Mesendoderm (in vitro differentiated cells): ENCODE measurements around the gene ANKRD39.
A peak's percentile ranks its signal among the peaks of the same experiment; 100 is the strongest.

Experiments used
- DNase-seq: peaks from one replicate; pipeline ENCODE4 v3.0.0; 2013
- H2AK5ac ChIP-seq: 2 replicates; pipeline ENCODE4 v1.6.1; 2013; ENCODE audit warnings: low read length, inconsistent platforms
- H2BK120ac ChIP-seq: 2 replicates; pipeline ENCODE4 v1.6.1; 2013; ENCODE audit warnings: low read depth, mild to moderate bottlenecking, low read length, moderate library complexity, mixed read lengths
- H2BK15ac ChIP-seq: replicated peaks from 2 replicates; pipeline ENCODE4 v1.6.1; 2013; ENCODE audit warnings: low read depth, mild to moderate bottlenecking, moderate library complexity
- H2BK5ac ChIP-seq: 2 replicates; pipeline ENCODE4 v1.6.1; 2013; ENCODE audit warnings: low read length, inconsistent platforms
- H3K18ac ChIP-seq: 2 replicates; pipeline ENCODE4 v1.6.1; 2013; ENCODE audit warnings: mild to moderate bottlenecking, low read length, mixed read lengths
- H3K23ac ChIP-seq: one replicate; pipeline ENCODE4 v1.6.1; 2013; ENCODE audit warnings: low read length
- H3K27ac ChIP-seq: 2 replicates; pipeline ENCODE4 v1.5.1; 2013; ENCODE audit warnings: low read depth, mild to moderate bottlenecking, inconsistent platforms, low read length, moderate library complexity
- H3K27me3 ChIP-seq: 2 replicates; pipeline ENCODE4 v1.6.1; 2013; ENCODE audit warnings: low read length, control low read depth, mild to moderate bottlenecking, inconsistent platforms; ENCODE audit not compliant: insufficient read depth, poor library complexity
- H3K36me3 ChIP-seq: 2 replicates; pipeline ENCODE4 v1.6.1; 2013; ENCODE audit warnings: low read length, inconsistent platforms; ENCODE audit not compliant: control insufficient read depth, insufficient read depth
- H3K4ac ChIP-seq: one replicate; pipeline ENCODE4 v1.6.1; 2013; ENCODE audit warnings: low read depth, mild to moderate bottlenecking, low read length, moderate library complexity
- H3K4me1 ChIP-seq: 2 replicates; pipeline ENCODE4 v1.6.1; 2013; ENCODE audit warnings: low read depth, low read length, inconsistent platforms; ENCODE audit not compliant: control insufficient read depth
- H3K4me2 ChIP-seq: 2 replicates; pipeline ENCODE4 v1.6.1; 2013; ENCODE audit warnings: low read length
- H3K4me3 ChIP-seq: 2 replicates; pipeline ENCODE4 v1.5.1; 2013; ENCODE audit warnings: mild to moderate bottlenecking, low read length
- H3K56ac ChIP-seq: one replicate; pipeline ENCODE4 v1.6.1; 2013; ENCODE audit warnings: low read length
- H3K79me1 ChIP-seq: 2 replicates; pipeline ENCODE4 v1.6.1; 2013; ENCODE audit warnings: low read length, inconsistent platforms
- H3K79me2 ChIP-seq: 2 replicates; pipeline ENCODE4 v1.6.1; 2013; ENCODE audit warnings: mild to moderate bottlenecking, low read length; ENCODE audit not compliant: control insufficient read depth, insufficient read depth
- H3K9ac ChIP-seq: 2 replicates; pipeline ENCODE4 v1.6.1; 2013; ENCODE audit warnings: low read length, inconsistent platforms
- H4K5ac ChIP-seq: one replicate; pipeline ENCODE4 v1.6.1; 2013; ENCODE audit warnings: low read length
- H4K8ac ChIP-seq: one replicate; pipeline ENCODE4 v1.6.1; 2013; ENCODE audit warnings: low read depth, mild to moderate bottlenecking, control low read depth, low read length, moderate library complexity
- WGBS: extraction: QIAGEN DNeasy Blood & Tissue Kit; methylation state at CpG from one replicate; pipeline ENCODE4 v1.1.7; 2013; ENCODE audit warnings: low lambda C conversion rate, missing lambda C conversion rate; ENCODE audit not compliant: insufficient coverage; ENCODE audit errors: extremely low coverage; 5-methylcytosine and 5-hydroxymethylcytosine counted together

Gene ANKRD39

GRCh38 chr2:96879545-96880040 lies 21.8 kb upstream of the ANKRD39 start:
- no CpG with 5 or more reads among the region's 18 CpGs for WGBS
- no peak overlapping the region for H3K18ac ChIP-seq
- H4K8ac ChIP-seq, result no peak overlapping the region
- no peaks in the 10 kb centered on the region for H3K27me3 ChIP-seq
- no peak overlapping the region for H3K56ac ChIP-seq
- H2BK120ac ChIP-seq, result no peak overlapping the region
- no peak for DNase-seq
- no peaks in the 10 kb centered on the region for H3K36me3 ChIP-seq
- no peaks in the 10 kb centered on the region for H3K79me1 ChIP-seq
- H3K27ac ChIP-seq, result no peak overlapping the region
- H2AK5ac ChIP-seq, result no peak overlapping the region
- H4K5ac ChIP-seq, result no peak overlapping the region
- no peak overlapping the region for H2BK5ac ChIP-seq
- no peak overlapping the region for H3K4me2 ChIP-seq
- no peak overlapping the region for H3K23ac ChIP-seq
- H2BK15ac ChIP-seq, result no peak overlapping the region
- peaks cover 27% of the 10 kb centered on the region for H3K4me1 ChIP-seq
- no peak overlapping the region for H3K9ac ChIP-seq
- no peak overlapping the region for H3K4ac ChIP-seq
- no peak overlapping the region for H3K4me3 ChIP-seq
- H3K79me2 ChIP-seq, result no peaks in the 10 kb centered on the region

GRCh38 chr2:96878796-96879544 lies 21.2 kb upstream of the ANKRD39 start:
- Histone ChIP-seq H3K27ac (no peak overlapping the region), H3K9ac (no peak overlapping the region), H3K23ac (no peak overlapping the region), H3K27me3 (no peaks in the 10 kb centered on the region), H4K5ac (no peak overlapping the region), H2BK120ac (no peak overlapping the region), H3K4me2 (no peak overlapping the region), H3K4me1 (peaks cover 30% of the 10 kb centered on the region), H2BK15ac (no peak overlapping the region), H3K4ac (no peak overlapping the region), H3K4me3 (no peak overlapping the region), H3K79me1 (no peaks in the 10 kb centered on the region), H4K8ac (no peak overlapping the region), H3K36me3 (no peaks in the 10 kb centered on the region), H2BK5ac (no peak overlapping the region), H2AK5ac (no peak overlapping the region), H3K79me2 (no peaks in the 10 kb centered on the region), H3K18ac (no peak overlapping the region), H3K56ac (no peak overlapping the region)
- DNase-seq, result no peak
- WGBS, result no CpG with 5 or more reads among the region's 22 CpGs

- Histone ChIP-seq H3K36me3 (no peaks in the 10 kb centered on the region), H3K27ac (no peak overlapping the region), H3K4me1 (peaks cover 35% of the 10 kb centered on the region), H3K79me2 (no peaks in the 10 kb centered on the region), H4K8ac (no peak overlapping the region), H3K79me1 (no peaks in the 10 kb centered on the region), H3K4me3 (no peak overlapping the region), H2BK15ac (no peak overlapping the region), H3K4ac (no peak overlapping the region), H4K5ac (no peak overlapping the region), H2AK5ac (no peak overlapping the region), H3K56ac (peak overlapping the region; percentile 68), H3K23ac (no peak overlapping the region), H3K18ac (no peak overlapping the region), H3K9ac (no peak overlapping the region), H3K4me2 (no peak overlapping the region), H3K27me3 (no peaks in the 10 kb centered on the region), H2BK5ac (no peak overlapping the region), H2BK120ac (no peak overlapping the region)
- WGBS, result no CpG with 5 or more reads among the region's 7 CpGs
- no peak for DNase-seq
These were observed 20.4 kb upstream of the ANKRD39 start for GRCh38 chr2:96878171-96878570.

- H2BK15ac ChIP-seq, result no peak overlapping the region
- peak overlapping the region; percentile 68 for H3K56ac ChIP-seq
- H3K4me1 ChIP-seq, result peaks cover 33% of the 10 kb centered on the region
- no peaks in the 10 kb centered on the region for H3K27me3 ChIP-seq
- WGBS, result no CpG with 5 or more reads among the region's 15 CpGs
- H3K18ac ChIP-seq, result no peak overlapping the region
- no peak overlapping the region for H2BK120ac ChIP-seq
- H3K23ac ChIP-seq, result peak overlapping the region; percentile 15
- H3K79me1 ChIP-seq, result no peaks in the 10 kb centered on the region
- DNase-seq, result no peak
- no peak overlapping the region for H3K4ac ChIP-seq
- H3K27ac ChIP-seq, result no peak overlapping the region
- H3K79me2 ChIP-seq, result no peaks in the 10 kb centered on the region
- no peak overlapping the region for H2BK5ac ChIP-seq
- no peaks in the 10 kb centered on the region for H3K36me3 ChIP-seq
- H3K4me3 ChIP-seq, result no peak overlapping the region
- H4K8ac ChIP-seq, result no peak overlapping the region
- no peak overlapping the region for H3K4me2 ChIP-seq
- no peak overlapping the region for H2AK5ac ChIP-seq
- H4K5ac ChIP-seq, result no peak overlapping the region
- no peak overlapping the region for H3K9ac ChIP-seq
These were observed 19.8 kb upstream of the ANKRD39 start for GRCh38 chr2:96877631-96878092.

- no peak for DNase-seq
- Histone ChIP-seq H3K4ac (no peak overlapping the region), H2BK5ac (no peak overlapping the region), H3K27ac (no peak overlapping the region), H2BK15ac (no peak overlapping the region), H3K4me3 (no peak overlapping the region), H3K56ac (no peak overlapping the region), H3K9ac (no peak overlapping the region), H2AK5ac (no peak overlapping the region), H4K5ac (no peak overlapping the region), H3K18ac (no peak overlapping the region), H3K79me1 (no peaks in the 10 kb centered on the region), H3K4me2 (no peak overlapping the region), H3K36me3 (no peaks in the 10 kb centered on the region), H3K79me2 (no peaks in the 10 kb centered on the region), H3K4me1 (peaks cover 28% of the 10 kb centered on the region), H2BK120ac (no peak overlapping the region), H3K23ac (no peak overlapping the region), H4K8ac (no peak overlapping the region), H3K27me3 (no peaks in the 10 kb centered on the region)
- no CpG with 5 or more reads among the region's 6 CpGs for WGBS
These were observed 19.2 kb upstream of the ANKRD39 start for GRCh38 chr2:96877042-96877451.
